ENCODE data around the gene OPN1MW.
"Not testable (repeated sequence)": the region's sequence is repeated elsewhere in the genome, so short reads cannot be mapped to it uniquely, and the experiment has no call there.

The OPN1MW gene

GRCh38 chrX:154182296-154182695, at the start of gene OPN1MW:
Gene OPN1MW, plus strand, starts transcription at chrX:154182596. Its CDS starts 82 bp downstream, at chrX:154182678.
- in situ Hi-C loops (cut with HindIII; ENCODE audit: low sequenced_read_pairs), result not testable (repeated sequence)

GRCh38 chrX:154135458-154136229, 46.8 kb upstream of the OPN1MW start:
- in situ Hi-C loops (cut with HindIII; ENCODE audit: low sequenced_read_pairs), result no loop called here

DNA sequence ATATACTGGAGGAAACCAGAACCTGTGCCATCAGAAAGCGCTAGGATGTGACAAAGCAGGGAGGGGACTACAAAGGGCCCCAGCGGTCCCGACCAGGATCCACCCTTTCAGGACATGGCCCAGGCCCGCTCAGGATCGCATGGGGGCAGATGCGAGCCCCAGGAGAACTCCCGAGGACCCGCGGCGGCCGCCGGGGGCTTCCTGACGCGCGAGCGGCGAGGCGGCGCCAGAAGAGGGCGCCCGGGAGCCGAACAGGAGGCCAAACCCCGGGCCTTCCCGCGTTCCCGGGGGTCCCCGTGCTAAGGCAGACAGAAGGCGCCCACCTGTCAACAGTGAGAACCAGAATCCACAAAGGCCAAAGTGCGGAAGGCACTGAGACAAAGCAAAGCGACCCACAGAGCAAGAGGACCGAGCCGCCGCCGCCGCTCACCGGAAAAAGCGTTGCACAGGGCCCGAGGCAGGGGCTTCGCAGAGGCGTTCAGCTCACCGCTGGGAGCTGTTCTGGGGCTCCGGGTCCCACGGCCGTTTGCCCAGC, 45.7 kb upstream of the OPN1MW start:
- in situ Hi-C loops (cut with HindIII; ENCODE audit: low sequenced_read_pairs), result no loop called here

DNA sequence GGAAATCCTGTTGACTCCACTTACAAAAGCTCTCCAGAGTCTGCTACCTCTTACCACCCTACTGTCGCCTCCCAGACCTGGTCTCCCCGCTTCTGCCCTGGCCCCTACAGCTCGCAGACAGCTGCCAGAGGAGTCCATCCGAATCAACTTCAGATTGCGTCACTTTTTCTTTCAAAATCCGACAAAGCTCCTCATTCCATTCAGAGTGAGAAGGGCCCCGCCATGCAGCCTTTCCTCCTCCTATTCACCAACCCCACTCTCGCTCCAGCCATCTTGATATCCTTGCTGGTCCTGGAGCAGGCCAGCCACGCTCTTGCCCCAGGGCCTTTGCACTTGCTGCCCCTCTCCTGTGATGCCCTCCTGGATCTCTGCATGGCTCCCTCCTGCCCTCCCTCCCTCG, 43.5 kb upstream of the OPN1MW start:
- in situ Hi-C loops (cut with HindIII; ENCODE audit: low sequenced_read_pairs), result no loop called here

DNA sequence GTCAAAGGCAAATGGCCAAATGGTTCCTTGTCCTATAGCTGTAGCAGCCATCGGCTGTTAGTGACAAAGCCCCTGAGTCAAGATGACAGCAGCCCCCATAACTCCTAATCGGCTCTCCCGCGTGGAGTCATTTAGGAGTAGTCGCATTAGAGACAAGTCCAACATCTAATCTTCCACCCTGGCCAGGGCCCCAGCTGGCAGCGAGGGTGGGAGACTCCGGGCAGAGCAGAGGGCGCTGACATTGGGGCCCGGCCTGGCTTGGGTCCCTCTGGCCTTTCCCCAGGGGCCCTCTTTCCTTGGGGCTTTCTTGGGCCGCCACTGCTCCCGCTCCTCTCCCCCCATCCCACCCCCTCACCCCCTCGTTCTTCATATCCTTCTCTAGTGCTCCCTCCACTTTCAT, 42.2 kb upstream of the OPN1MW start:
- in situ Hi-C loops (cut with HindIII; ENCODE audit: low sequenced_read_pairs), result no loop called here

DNA sequence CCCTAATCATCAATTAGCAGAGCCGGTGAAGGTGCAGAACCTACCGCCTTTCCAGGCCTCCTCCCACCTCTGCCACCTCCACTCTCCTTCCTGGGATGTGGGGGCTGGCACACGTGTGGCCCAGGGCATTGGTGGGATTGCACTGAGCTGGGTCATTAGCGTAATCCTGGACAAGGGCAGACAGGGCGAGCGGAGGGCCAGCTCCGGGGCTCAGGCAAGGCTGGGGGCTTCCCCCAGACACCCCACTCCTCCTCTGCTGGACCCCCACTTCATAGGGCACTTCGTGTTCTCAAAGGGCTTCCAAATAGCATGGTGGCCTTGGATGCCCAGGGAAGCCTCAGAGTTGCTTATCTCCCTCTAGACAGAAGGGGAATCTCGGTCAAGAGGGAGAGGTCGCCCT, 41.7 kb upstream of the OPN1MW start:
- in situ Hi-C loops (cut with HindIII; ENCODE audit: low sequenced_read_pairs), result no loop called here

- in situ Hi-C loops (cut with HindIII; ENCODE audit: low sequenced_read_pairs), result no loop called here
These were observed 40.0 kb upstream of the OPN1MW start for GRCh38 chrX:154142386-154142785.

GRCh38 chrX:154142950-154143745, 39.2 kb upstream of the OPN1MW start:
- in situ Hi-C loops (cut with HindIII; ENCODE audit: low sequenced_read_pairs), result no loop called here

DNA sequence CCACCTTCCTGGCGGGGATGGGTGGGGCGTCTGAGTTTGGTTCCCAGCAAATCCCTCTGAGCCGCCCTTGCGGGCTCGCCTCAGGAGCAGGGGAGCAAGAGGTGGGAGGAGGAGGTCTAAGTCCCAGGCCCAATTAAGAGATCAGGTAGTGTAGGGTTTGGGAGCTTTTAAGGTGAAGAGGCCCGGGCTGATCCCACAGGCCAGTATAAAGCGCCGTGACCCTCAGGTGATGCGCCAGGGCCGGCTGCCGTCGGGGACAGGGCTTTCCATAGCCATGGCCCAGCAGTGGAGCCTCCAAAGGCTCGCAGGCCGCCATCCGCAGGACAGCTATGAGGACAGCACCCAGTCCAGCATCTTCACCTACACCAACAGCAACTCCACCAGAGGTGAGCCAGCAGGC, 38.4 kb upstream of the OPN1MW start, which contains the start of gene OPN1LW:
Gene OPN1LW (plus strand): TSS at position 234 of the 400 bp plus-strand sequence. CDS start 41 bp downstream, at position 275.
- in situ Hi-C loops (cut with HindIII; ENCODE audit: low sequenced_read_pairs), result not testable (repeated sequence)

DNA sequence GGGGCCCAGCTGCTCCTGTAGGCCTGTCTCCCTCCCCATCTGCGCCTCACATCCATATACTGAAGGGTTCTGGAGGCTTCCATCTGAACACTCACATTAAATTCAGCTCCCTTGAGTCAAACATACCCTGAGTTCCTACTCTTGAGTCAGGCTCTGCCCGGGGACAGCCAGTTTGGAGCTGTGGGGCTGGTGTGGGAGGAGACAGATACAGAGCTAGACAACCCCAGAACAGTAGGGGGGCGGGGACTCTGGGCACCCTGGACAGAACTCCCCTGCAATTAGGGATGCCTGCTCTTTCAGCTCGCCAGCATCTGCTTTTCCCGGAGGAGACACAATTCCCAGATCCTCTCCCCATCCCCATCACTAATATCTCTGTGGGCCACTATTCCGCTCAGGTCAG, 31.4 kb upstream of the OPN1MW start:
- in situ Hi-C loops (cut with HindIII; ENCODE audit: low sequenced_read_pairs), result not testable (repeated sequence)

DNA sequence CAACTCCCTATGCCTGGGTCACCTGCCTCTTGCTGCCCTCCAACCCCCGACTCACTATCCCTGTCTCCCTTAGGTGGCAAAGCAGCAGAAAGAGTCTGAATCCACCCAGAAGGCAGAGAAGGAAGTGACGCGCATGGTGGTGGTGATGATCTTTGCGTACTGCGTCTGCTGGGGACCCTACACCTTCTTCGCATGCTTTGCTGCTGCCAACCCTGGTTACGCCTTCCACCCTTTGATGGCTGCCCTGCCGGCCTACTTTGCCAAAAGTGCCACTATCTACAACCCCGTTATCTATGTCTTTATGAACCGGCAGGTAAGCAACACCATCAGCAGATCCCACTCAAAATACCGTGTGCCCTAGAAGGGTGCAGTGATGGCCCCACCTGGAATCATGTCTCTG, 26.2 kb upstream of the OPN1MW start:
- in situ Hi-C loops (cut with HindIII; ENCODE audit: low sequenced_read_pairs), result not testable (repeated sequence)

DNA sequence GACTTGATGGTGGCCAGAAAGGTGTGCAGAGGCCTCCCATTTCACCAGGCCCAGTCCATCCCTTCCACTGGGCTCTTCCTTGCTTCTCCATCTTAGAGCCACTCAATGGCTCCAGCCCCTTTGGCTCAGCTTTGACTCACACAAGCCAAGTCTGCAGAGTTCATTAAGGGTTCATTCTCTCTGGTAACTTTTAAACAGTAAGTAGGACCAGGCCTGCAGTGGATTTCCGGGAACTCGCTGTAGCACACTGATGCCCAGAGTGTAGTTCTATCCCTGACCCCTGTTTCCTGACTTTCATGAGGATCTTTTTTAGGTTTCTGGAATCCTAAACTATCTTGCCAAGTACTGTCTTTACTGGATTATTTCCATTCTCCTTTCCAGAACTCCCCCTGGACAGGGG, 25.2 kb upstream of the OPN1MW start:
- in situ Hi-C loops (cut with HindIII; ENCODE audit: low sequenced_read_pairs), result not testable (repeated sequence)

GRCh38 chrX:154159345-154159744, 23.1 kb upstream of the OPN1MW start:
- in situ Hi-C loops (cut with HindIII; ENCODE audit: low sequenced_read_pairs), result not testable (repeated sequence)

DNA sequence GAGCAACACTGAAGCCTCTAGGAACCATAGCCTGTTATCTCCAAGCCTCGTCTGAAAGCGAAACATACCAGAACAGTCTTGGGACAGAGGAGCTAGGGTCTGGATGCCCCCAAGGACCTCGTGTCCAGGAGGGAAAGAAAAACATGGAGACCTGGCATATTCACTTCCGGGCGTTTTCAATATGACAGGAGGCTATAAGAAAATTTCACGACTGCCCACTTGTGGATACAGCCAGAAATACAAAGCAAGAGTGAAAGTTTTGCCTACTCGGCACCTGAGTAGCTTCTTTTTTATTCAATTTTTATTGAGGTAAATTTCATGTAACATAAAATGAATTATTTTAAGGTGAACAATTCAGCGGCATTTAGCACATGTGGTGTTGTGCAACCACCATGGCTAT, 17.5 kb upstream of the OPN1MW start:
- in situ Hi-C loops (cut with HindIII; ENCODE audit: low sequenced_read_pairs), result not testable (repeated sequence)

DNA sequence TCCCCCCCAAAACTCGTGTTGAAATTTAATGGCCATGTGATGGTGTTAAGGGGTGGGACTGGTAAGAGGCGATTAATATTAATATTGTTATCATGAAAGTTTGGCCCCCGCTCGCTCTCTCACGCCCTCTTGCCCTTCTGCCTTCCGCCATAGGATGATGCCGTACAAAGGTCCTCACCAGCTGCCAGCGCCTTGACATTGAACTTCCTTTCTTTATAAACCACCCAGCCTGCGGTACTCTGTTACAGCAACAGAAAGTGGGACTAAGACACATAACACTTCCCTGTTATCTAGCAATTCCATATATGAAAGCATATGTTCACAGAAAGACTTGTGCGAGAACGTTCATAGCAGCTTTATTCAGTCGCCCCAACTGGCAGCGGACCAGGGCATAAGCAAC, 14.0 kb upstream of the OPN1MW start:
- in situ Hi-C loops (cut with HindIII; ENCODE audit: low sequenced_read_pairs), result not testable (repeated sequence)

DNA sequence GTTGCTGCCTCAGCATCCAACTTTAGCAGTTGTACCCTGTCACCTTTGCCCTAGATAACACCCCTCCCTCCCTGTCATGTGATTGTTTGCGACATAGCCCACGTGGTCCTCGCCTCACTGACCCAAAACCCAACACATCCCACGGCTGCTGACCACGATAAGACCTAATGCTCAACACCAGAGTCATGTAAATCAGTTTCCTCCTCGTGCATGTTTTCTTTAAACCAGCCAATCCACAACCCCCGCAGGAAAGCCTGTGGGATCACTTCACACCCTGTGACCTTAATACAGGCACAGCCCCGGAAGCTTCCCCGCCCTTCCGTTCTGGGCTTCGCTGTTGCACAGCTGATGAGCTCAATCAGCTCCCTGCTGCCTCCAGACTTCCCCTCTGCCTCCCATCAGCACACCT, 9.9 kb upstream of the OPN1MW start:
- in situ Hi-C loops (cut with HindIII; ENCODE audit: low sequenced_read_pairs), result not testable (repeated sequence)

GRCh38 chrX:154174356-154174755, 8.0 kb upstream of the OPN1MW start:
- in situ Hi-C loops (cut with HindIII; ENCODE audit: low sequenced_read_pairs), result not testable (repeated sequence)

DNA sequence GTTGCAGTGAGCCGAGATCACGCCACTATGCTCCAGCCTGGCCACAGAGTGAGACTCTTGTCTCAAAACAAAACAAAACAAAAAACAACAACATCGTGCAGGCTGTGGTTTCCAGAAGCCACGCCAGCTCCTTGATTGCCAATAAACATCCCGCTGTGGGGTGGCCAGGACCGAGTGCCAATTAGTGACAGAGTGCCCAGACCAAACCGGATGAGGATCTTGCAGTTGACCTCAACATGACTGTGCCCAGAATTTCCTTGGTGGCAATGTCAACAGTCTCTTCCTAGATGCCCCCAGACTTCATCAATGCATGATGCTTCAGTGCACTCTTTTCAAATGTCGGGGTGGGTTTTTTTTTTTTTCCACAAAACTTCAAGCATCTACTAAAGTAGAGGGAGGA, 1.4 kb downstream of the OPN1MW start:
- in situ Hi-C loops (cut with HindIII; ENCODE audit: low sequenced_read_pairs), result not testable (repeated sequence)

GRCh38 chrX:154192846-154193245, 10.4 kb downstream of the OPN1MW start:
- in situ Hi-C loops (cut with HindIII; ENCODE audit: low sequenced_read_pairs), result not testable (repeated sequence)

DNA sequence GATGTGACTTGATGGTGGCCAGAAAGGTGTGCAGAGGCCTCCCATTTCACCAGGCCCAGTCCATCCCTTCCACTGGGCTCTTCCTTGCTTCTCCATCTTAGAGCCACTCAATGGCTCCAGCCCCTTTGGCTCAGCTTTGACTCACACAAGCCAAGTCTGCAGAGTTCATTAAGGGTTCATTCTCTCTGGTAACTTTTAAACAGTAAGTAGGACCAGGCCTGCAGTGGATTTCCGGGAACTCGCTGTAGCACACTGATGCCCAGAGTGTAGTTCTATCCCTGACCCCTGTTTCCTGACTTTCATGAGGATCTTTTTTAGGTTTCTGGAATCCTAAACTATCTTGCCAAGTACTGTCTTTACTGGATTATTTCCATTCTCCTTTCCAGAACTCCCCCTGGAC, 11.9 kb downstream of the OPN1MW start:
- in situ Hi-C loops (cut with HindIII; ENCODE audit: low sequenced_read_pairs), result not testable (repeated sequence)

GRCh38 chrX:154196466-154196865, 14.1 kb downstream of the OPN1MW start:
- in situ Hi-C loops (cut with HindIII; ENCODE audit: low sequenced_read_pairs), result not testable (repeated sequence)

Data from endothelial cell of hepatic sinusoid (primary cell).